SK-N-SH (cell line): ENCODE data around the gene MAPK11. TPM values are rescaled to one million over a fixed set of nuclear protein-coding genes. Genes with fewer than 3 reads are reported as not detected.

Experiments used
- CTCF ChIA-PET: fragments of 300-600, 350-600 bp; formaldehyde crosslinking; extraction: SDS; loops from one replicate; lab custom pipeline; 2021; lab: Yijun Ruan, JAX
- POLR2A ChIA-PET: fragments of 350-600 bp; sonication (Branson Sonifier 250); formaldehyde crosslinking; extraction: SDS; loops from one replicate; lab custom pipeline; 2020; ENCODE audit warnings: antibody characterized with exemption, inconsistent platforms; lab: Yijun Ruan, JAX
- DNase-seq: peaks from one replicate; pipeline ENCODE4 v3.0.0; 2012
- H2AFZ ChIP-seq: fragments of 200-600 bp; sonication (generic); 2 replicates; pipeline ENCODE4 v1.8.1; 2016; ENCODE audit warnings: antibody characterized with exemption, mild to moderate bottlenecking, low read depth
- H3F3A ChIP-seq: fragments of 200-600 bp; sonication (generic); replicated peaks from 2 replicates; pipeline ENCODE3; 2016; ENCODE audit warnings: antibody characterized with exemption, mild to moderate bottlenecking; ENCODE audit not compliant: insufficient read depth
- H3K27ac ChIP-seq, 2 experiments: fragments of 200-500 bp in 1 of 2; fragments of 200-600 bp in 1 of 2; sonication (Bioruptor generic) in 1 of 2; sonication (generic), shearing (Covaris generic) in 1 of 2; 2 replicates each; pipeline versions ENCODE4 v1.5.1 to v1.6.1; 2014 to 2016; ENCODE audit warnings: low read depth in 2 of 2, inconsistent platforms in 1 of 2, low read length in 1 of 2, mild to moderate bottlenecking in 1 of 2, mixed read lengths in 1 of 2
- H3K27me3 ChIP-seq: fragments of 200-600 bp; sonication (generic), shearing (Covaris generic); 2 replicates; pipeline ENCODE4 v1.6.1; 2016; ENCODE audit warnings: mixed run types; ENCODE audit not compliant: insufficient read depth
- H3K36me3 ChIP-seq, 2 experiments: fragments of 200-500 bp in 1 of 2; fragments of 200-600 bp in 1 of 2; sonication (Bioruptor generic) in 1 of 2; sonication (generic) in 1 of 2; replicated peaks in 1 of 2; 2 replicates each; pipeline versions ENCODE3 to v1.5.1; 2014 to 2016; ENCODE audit warnings: low read length in 1 of 2, mild to moderate bottlenecking in 1 of 2; ENCODE audit not compliant: insufficient read depth in 2 of 2, control insufficient read depth in 1 of 2
- H3K4me1 ChIP-seq, 2 experiments: fragments of 200-500 bp in 1 of 2; fragments of 200-600 bp in 1 of 2; sonication (Bioruptor generic) in 1 of 2; sonication (generic), shearing (Covaris generic) in 1 of 2; 2 replicates each; pipeline versions ENCODE4 v1.5.1 to v1.6.1; 2014 to 2016; ENCODE audit warnings: low read depth in 1 of 2, low read length in 1 of 2, mixed run types in 1 of 2; ENCODE audit not compliant: insufficient read depth in 2 of 2, control insufficient read depth in 1 of 2
- H3K4me2 ChIP-seq: fragments of 200-600 bp; sonication (generic), shearing (Covaris generic); 2 replicates; pipeline ENCODE4 v1.6.1; 2017; ENCODE audit warnings: mixed run types
- H3K4me3 ChIP-seq, 2 experiments: fragments of 200-500 bp in 1 of 2; fragments of 200-600 bp in 1 of 2; sonication (Bioruptor generic) in 1 of 2; sonication (generic), shearing (Covaris generic) in 1 of 2; 2 replicates each; pipeline versions ENCODE4 v1.5.1 to v1.8.1; 2014 to 2016; ENCODE audit warnings: low read depth in 2 of 2, inconsistent platforms in 1 of 2, low read length in 1 of 2, mild to moderate bottlenecking in 1 of 2, mixed read lengths in 1 of 2, moderate library complexity in 1 of 2
- H3K79me2 ChIP-seq: fragments of 200-600 bp; sonication (generic); 2 replicates; pipeline ENCODE4 v1.8.1; 2017; ENCODE audit warnings: mild to moderate bottlenecking; ENCODE audit not compliant: insufficient read depth
- H3K9ac ChIP-seq: fragments of 200-600 bp; sonication (generic); 2 replicates; pipeline ENCODE4 v1.6.1; 2017; ENCODE audit warnings: mixed run types
- H3K9me2 ChIP-seq: fragments of 200-600 bp; sonication (generic); 2 replicates; pipeline ENCODE4 v1.6.1; 2017; ENCODE audit warnings: mixed run types
- H3K9me3 ChIP-seq: fragments of 200-600 bp; sonication (generic); 2 replicates; pipeline ENCODE4 v1.6.1; 2017; ENCODE audit warnings: mixed run types, mild to moderate bottlenecking, moderate library complexity
- H4K20me1 ChIP-seq: fragments of 200-600 bp; sonication (generic); 2 replicates; pipeline ENCODE4 v1.6.1; 2017; ENCODE audit warnings: mild to moderate bottlenecking, mixed run types; ENCODE audit not compliant: insufficient read depth
- EZH2phosphoT487 ChIP-seq: fragments of 200-600 bp; sonication (generic); IDR thresholded peaks from 2 replicates; pipeline ENCODE4 v1.6.1; 2017; ENCODE audit warnings: low read depth, mixed run types, mild to moderate bottlenecking, antibody characterized with exemption, moderate library complexity, borderline replicate concordance
- FOSL2 ChIP-seq: IDR thresholded peaks from 2 replicates; pipeline ENCODE4 v1.4.0; 2012; ENCODE audit warnings: low read depth, mild to moderate bottlenecking, moderate library complexity, borderline replicate concordance
- FOXJ3 ChIP-seq: sonication (generic); formaldehyde crosslinking; IDR thresholded peaks from 2 replicates; pipeline ENCODE4 v1.5.1; 2020; ENCODE audit warnings: mild to moderate bottlenecking, missing genetic modification reagents
- FOXM1 ChIP-seq: IDR thresholded peaks from 2 replicates; pipeline ENCODE4 v1.4.0; 2012; ENCODE audit warnings: low read depth, mild to moderate bottlenecking
- GATA2 ChIP-seq: sonication (generic); formaldehyde crosslinking; IDR thresholded peaks from 2 replicates; pipeline ENCODE4 v1.5.0; 2020; ENCODE audit warnings: mild to moderate bottlenecking, missing genetic modification reagents
- IRF3 ChIP-seq: fragments of 150-350 bp; IDR thresholded peaks from 2 replicates; pipeline ENCODE4 v1.6.1; 2016; ENCODE audit warnings: mild to moderate bottlenecking, low read depth, low read length
- MAX ChIP-seq: IDR thresholded peaks from 2 replicates; pipeline ENCODE4 v1.4.0; 2012; ENCODE audit warnings: low read depth
- MEF2A ChIP-seq: IDR thresholded peaks from 2 replicates; pipeline ENCODE4 v1.4.0; 2012; ENCODE audit warnings: low read depth, borderline replicate concordance
- NRF1 ChIP-seq: IDR thresholded peaks from 2 replicates; pipeline ENCODE4 v1.6.1; 2012; ENCODE audit warnings: low read depth, mild to moderate bottlenecking, low read length
- PBX3 ChIP-seq: IDR thresholded peaks from 2 replicates; pipeline ENCODE4; 2012
- POLR2AphosphoS5 ChIP-seq: IDR thresholded peaks from 2 replicates; pipeline ENCODE4 v1.6.1; 2012; ENCODE audit warnings: low read depth, low read length
- SIN3A ChIP-seq: IDR thresholded peaks from 2 replicates; pipeline ENCODE4 v1.6.1; 2012; ENCODE audit warnings: low read depth, mild to moderate bottlenecking, low read length, moderate library complexity, borderline replicate concordance
- SMC3 ChIP-seq: IDR thresholded peaks from 2 replicates; pipeline ENCODE4 v1.6.1; 2012; ENCODE audit warnings: low read depth, low read length, improper control_type of control experiment
- TCF12 ChIP-seq: IDR thresholded peaks from 2 replicates; pipeline ENCODE4 v1.4.0; 2012
- USF1 ChIP-seq: IDR thresholded peaks from 2 replicates; pipeline ENCODE4 v1.4.0; 2012; ENCODE audit warnings: low read depth, borderline replicate concordance
- USF2 ChIP-seq: fragments of 150-350 bp; IDR thresholded peaks from 2 replicates; pipeline ENCODE4 v1.6.1; 2017; ENCODE audit warnings: antibody characterized with exemption, low read length, low read depth, borderline replicate concordance
- ZBTB33 ChIP-seq: IDR thresholded peaks from 2 replicates; pipeline ENCODE4 v1.4.0; 2012; ENCODE audit warnings: low read depth, borderline replicate concordance
- WGBS: methylation state at CpG from one replicate; pipeline ENCODE4 v1.1.6; 2017; ENCODE audit warnings: low lambda C conversion rate; 5-methylcytosine and 5-hydroxymethylcytosine counted together
- polyA plus RNA-seq, 3 experiments: library from polyadenylated mRNA; depleted of rRNA; stranded (reverse); fragments of >200 nt; gene quantifications; 2 replicates each; pipeline ENCODE4 v1.2.3, GENCODE V29; 2012

The MAPK11 gene
- polyA plus RNA-seq, 1 of the 3 experiments (the other 2 are of a cell fraction): 36.0 TPM

GRCh38 chr22:50281957-50282356 is 11.8 kb upstream of the MAPK11 start:
- H3K27me3 ChIP-seq: no peaks in the 10 kb centered on the region
- H3K9ac ChIP-seq: no peak overlapping the region
- H3K27ac ChIP-seq: no peak overlapping the region
- ChIA-PET POLR2A (no interaction called here), CTCF (interaction anchor here (1.2 to 1.8 kb wide), 2 partner anchors 9 to 44 kb away, joined by 4 read pairs; no protein-coding TSS in a partner anchor)
- H3K36me3 ChIP-seq: peaks cover 19 to 74% of the 10 kb centered on the region in 2 experiments
- WGBS: 73% methylated on average over 6 of the region's 25 CpGs
- TF ChIP-seq FOXJ3 (no peak), FOSL2 (no peak), FOXM1 (no peak), EZH2phosphoT487 (no peak), SMC3 (no peak), USF1 (no peak)
- no peak overlapping the region for H3K4me3 ChIP-seq
- H3K9me3 ChIP-seq: no peaks in the 10 kb centered on the region
- peaks cover 1% of the 10 kb centered on the region for H3F3A ChIP-seq
- no peak overlapping the region for H2AFZ ChIP-seq
- DNase-seq: no peak
- H3K4me2 ChIP-seq: peak overlapping the region; percentile 55; the same call in 1 of the 2 replicates
- peaks cover 14% of the 10 kb centered on the region for H4K20me1 ChIP-seq
- H3K4me1 ChIP-seq: peaks cover 0 to 9% of the 10 kb centered on the region in 2 experiments; a peak in 1 of 4 replicates
- H3K9me2 ChIP-seq: no peaks in the 10 kb centered on the region
- peaks cover 9% of the 10 kb centered on the region; the same call in 1 of the 2 replicates for H3K79me2 ChIP-seq

GRCh38 chr22:50281384-50281760 is 11.2 kb upstream of the MAPK11 start:
- Histone ChIP-seq H2AFZ (no peak overlapping the region), H3K4me2 (no peak overlapping the region), H4K20me1 (peaks cover 8% of the 10 kb centered on the region), H3K9me3 (no peaks in the 10 kb centered on the region), H3K4me3 (no peak overlapping the region), H3K4me1 (peaks cover 0 to 9% of the 10 kb centered on the region in 2 experiments; a peak in 1 of 4 replicates), H3K27ac (no peak overlapping the region), H3K27me3 (no peaks in the 10 kb centered on the region), H3K36me3 (peaks cover 22 to 73% of the 10 kb centered on the region in 2 experiments), H3K9me2 (no peaks in the 10 kb centered on the region), H3F3A (peaks cover 3% of the 10 kb centered on the region), H3K9ac (no peak overlapping the region), H3K79me2 (peaks cover 5% of the 10 kb centered on the region; the same call in 1 of the 2 replicates)
- TF ChIP-seq SIN3A: no peak
- no peak for TF ChIP-seq USF1
- TF ChIP-seq FOXM1: no peak
- TF ChIP-seq PBX3: no peak
- no peak for TF ChIP-seq USF2
- no peak for TF ChIP-seq SMC3
- TF ChIP-seq MAX: no peak
- TF ChIP-seq TCF12: no peak
- no peak for TF ChIP-seq NRF1
- TF ChIP-seq EZH2phosphoT487: no peak
- no peak for TF ChIP-seq POLR2AphosphoS5
- no peak for TF ChIP-seq ZBTB33
- no peak for TF ChIP-seq IRF3
- TF ChIP-seq GATA2 (CRISPR knock-in tag): no peak
- TF ChIP-seq MEF2A: no peak
- POLR2A ChIA-PET: no interaction called here
- DNase-seq: no peak
- CTCF ChIA-PET: interaction anchor here (1.2 to 1.8 kb wide), 2 partner anchors 8 to 45 kb away, joined by 4 read pairs; no protein-coding TSS in a partner anchor
- WGBS: 98% methylated on average over 17 of the region's 36 CpGs
